Upper lobe of left lung (tissue), 6 donors: ENCODE results near the gene TNFAIP8L1. TPM values are rescaled to one million over a fixed set of nuclear protein-coding genes. Genes with fewer than 3 reads are reported as not detected.

Source experiments
- ATAC-seq, 2 donors: fragments of 200-7000 bp; cut with Tn5 transposase; one replicate each; pipeline ENCODE4 v1.9.1; 2022; ENCODE audit warnings: mild to moderate bottlenecking in 2 of 2, moderate library complexity in 2 of 2; ENCODE audit not compliant: low FRiP score in 2 of 2
- DNase-seq, 2 donors: peaks; one replicate each; pipeline ENCODE4 v3.0.0-alpha.2; 2019 to 2020
- H3K27ac ChIP-seq, 4 donors: fragments of 200-600 bp; sonication (generic); one replicate each; pipeline ENCODE4 v1.5.1; 2016 to 2019
- H3K27me3 ChIP-seq, 4 donors: fragments of 200-600 bp; sonication (generic); one replicate each; pipeline ENCODE4 v1.5.1; 2017 to 2019
- H3K36me3 ChIP-seq, 4 donors: fragments of 200-600 bp; sonication (generic); one replicate each; pipeline ENCODE4 v1.5.1; 2016 to 2019
- H3K4me1 ChIP-seq, 4 donors: fragments of 200-600 bp; sonication (generic); one replicate each; pipeline ENCODE4 v1.5.1; 2018 to 2019
- H3K4me3 ChIP-seq, 4 donors: fragments of 200-600 bp; sonication (generic); one replicate each; pipeline ENCODE4 v1.5.1; 2017 to 2019; ENCODE audit warnings: mild to moderate bottlenecking in 2 of 4, moderate library complexity in 1 of 4
- H3K9me3 ChIP-seq, 4 donors: fragments of 200-600 bp; sonication (generic); one replicate each; pipeline ENCODE4 v1.5.1; 2018 to 2019
- CTCF ChIP-seq, 6 experiments: fragments of 450-650 bp in 4 of 6; fragments of 200-600 bp in 2 of 6; sonication (generic) in 2 of 6; IDR thresholded peaks; one replicate each; pipeline ENCODE4 v1.5.1; 2016 to 2019; ENCODE audit warnings: antibody characterized with exemption in 6 of 6
- EP300 ChIP-seq, 4 donors: sonication (generic); formaldehyde crosslinking; IDR thresholded peaks; one replicate each; pipeline ENCODE4 v1.5.1; 2017; ENCODE audit warnings: antibody characterized with exemption in 4 of 4, control low read depth in 2 of 4
- POLR2A ChIP-seq, 4 donors: fragments of 450-650 bp; IDR thresholded peaks; one replicate each; pipeline ENCODE4 v1.5.1; 2016 to 2017; ENCODE audit warnings: antibody characterized with exemption in 4 of 4, mild to moderate bottlenecking in 2 of 4
- POLR2AphosphoS5 ChIP-seq, 2 donors: sonication (generic); formaldehyde crosslinking; IDR thresholded peaks; one replicate each; pipeline ENCODE4 v1.5.1; 2017; ENCODE audit warnings: antibody characterized with exemption in 2 of 2
- WGBS, 2 donors: methylation state at CpG; one replicate each; pipeline ENCODE4 v1.1.5; 2017 to 2018; 5-methylcytosine and 5-hydroxymethylcytosine counted together
- total RNA-seq, 6 donors: library from RNA; depleted of rRNA in 4 of 6; stranded (reverse); fragments of >200 nt in 4 of 6; gene quantifications; one replicate each; pipeline versions ENCODE4 v1.1.0 to v1.2.1, GENCODE V29; 2016 to 2021
- donor health status: DM: no; HTN: no; CAD: no; lungs with moderate emphysema.
- donor health status: DM: no; HTN: yes; CAD: no; lungs with severe emphysema.

The TNFAIP8L1 gene
- total RNA-seq, 6 donors from 2014 or later, result 4.4 to 17.5 (median 11.4) TPM

GRCh38 chr19:4682417-4683200, 43.3 kb downstream of the TNFAIP8L1 start:
- WGBS, 2 donors, result 95% methylated on average over 19 to 34 of the region's 45 CpGs
- peak in 1 of 2 donors; percentile 6 for ATAC-seq
- no peak overlapping the region for H3K4me3 ChIP-seq
- DNase-seq, result peak in 1 of 2 donors; percentile 80
- peaks cover 42 to 99% (median 84%) of the 10 kb centered on the region in 4 donors for H3K36me3 ChIP-seq
- no peaks in the 10 kb centered on the region for H3K9me3 ChIP-seq
- H3K27me3 ChIP-seq, result no peaks in the 10 kb centered on the region
- H3K27ac ChIP-seq, result no peak overlapping the region
- TF ChIP-seq CTCF (IDR thresholded peaks at IDR 0.05) (no peak), EP300 (IDR thresholded peaks at IDR 0.05) (no peak), POLR2AphosphoS5 (IDR thresholded peaks at IDR 0.05) (no peak), POLR2A (IDR thresholded peaks at IDR 0.05) (no peak)
- no peaks in the 10 kb centered on the region for H3K4me1 ChIP-seq

- Histone ChIP-seq H3K36me3 (peaks cover 46 to 99% (median 87%) of the 10 kb centered on the region in 4 donors), H3K9me3 (no peaks in the 10 kb centered on the region), H3K4me3 (no peak overlapping the region), H3K4me1 (no peaks in the 10 kb centered on the region), H3K27me3 (no peaks in the 10 kb centered on the region), H3K27ac (no peak overlapping the region)
- TF ChIP-seq CTCF (IDR thresholded peaks at IDR 0.05), result no peak
- no peak for TF ChIP-seq POLR2AphosphoS5 (IDR thresholded peaks at IDR 0.05)
- DNase-seq, result peak in 1 of 2 donors; percentile 76
- 92 to 93% methylated on average over 20 to 28 of the region's 28 CpGs for WGBS, 2 donors
- ATAC-seq, result no peak
Measured at GRCh38 chr19:4684312-4685095, 45.2 kb downstream of the TNFAIP8L1 start.

GRCh38 chr19:4686700-4687099, 47.4 kb downstream of the TNFAIP8L1 start:
- H3K4me3 ChIP-seq, result no peak overlapping the region
- peaks cover 50 to 96% (median 86%) of the 10 kb centered on the region in 4 donors for H3K36me3 ChIP-seq
- no peaks in the 10 kb centered on the region for H3K4me1 ChIP-seq
- H3K27ac ChIP-seq, result no peak overlapping the region
- DNase-seq, result no peak
- H3K9me3 ChIP-seq, result no peaks in the 10 kb centered on the region
- H3K27me3 ChIP-seq, result no peaks in the 10 kb centered on the region
- TF ChIP-seq POLR2A (IDR thresholded peaks at IDR 0.05) (no peak), CTCF (IDR thresholded peaks at IDR 0.05) (no peak), EP300 (IDR thresholded peaks at IDR 0.05) (no peak), POLR2AphosphoS5 (IDR thresholded peaks at IDR 0.05) (no peak)
- 93 to 95% methylated on average over 10 of the region's 10 CpGs for WGBS, 2 donors
- no peak for ATAC-seq

- TF ChIP-seq POLR2AphosphoS5 (IDR thresholded peaks at IDR 0.05) (no peak), EP300 (IDR thresholded peaks at IDR 0.05) (no peak), CTCF (IDR thresholded peaks at IDR 0.05) (no peak), POLR2A (IDR thresholded peaks at IDR 0.05) (no peak)
- H3K36me3 ChIP-seq, result peaks cover 47 to 95% (median 85%) of the 10 kb centered on the region in 4 donors
- no peaks in the 10 kb centered on the region for H3K9me3 ChIP-seq
- no peak overlapping the region for H3K27ac ChIP-seq
- no peaks in the 10 kb centered on the region for H3K27me3 ChIP-seq
- no peaks in the 10 kb centered on the region for H3K4me1 ChIP-seq
- ATAC-seq (no peak), DNase-seq (no peak)
- WGBS, 2 donors, result 79 to 80% methylated on average over 11 of the region's 11 CpGs
- H3K4me3 ChIP-seq, result no peak overlapping the region
Measured at GRCh38 chr19:4687396-4687795, 48.1 kb downstream of the TNFAIP8L1 start.
